ENCODE data around the gene ZCCHC24. TPM values are rescaled to one million over a fixed set of nuclear protein-coding genes. Genes with fewer than 3 reads are reported as not detected.
"Not testable (repeated sequence)": the region's sequence is repeated elsewhere in the genome, so short reads cannot be mapped to it uniquely, and the experiment has no call there.

Gene ZCCHC24
- total and polyA plus RNA-seq, 2 donors (not counting 1 experiment from before 2014, with no cell fraction given): 33.2 to 44.4 TPM

GRCh38 chr10:79340646-79341244, 104.7 kb downstream of the ZCCHC24 start:
- no peaks in the 10 kb centered on the region for H3K27me3 ChIP-seq (ENCODE audit: control insufficient read depth, insufficient read depth, low read length)
- H3K27ac ChIP-seq (ENCODE audit: insufficient read depth, low read length): no peak overlapping the region
- no peak for DNase-seq (ENCODE audit: low read depth in 2 of 2)
- no peaks in the 10 kb centered on the region for H3K79me2 ChIP-seq (ENCODE audit: control insufficient read depth, insufficient read depth, low read length)
- no peak overlapping the region for H2AFZ ChIP-seq (ENCODE audit: low read length)
- H3K9me3 ChIP-seq (ENCODE audit: control insufficient read depth, insufficient read depth, low read depth, low read length): no peaks in the 10 kb centered on the region
- no peaks in the 10 kb centered on the region for H3K36me3 ChIP-seq (ENCODE audit: control insufficient read depth, insufficient read depth, low read length)
- no peaks in the 10 kb centered on the region for H4K20me1 ChIP-seq (ENCODE audit: control insufficient read depth, extremely low read depth, insufficient read depth, low read length)
- no peak overlapping the region for H3K4me2 ChIP-seq (ENCODE audit: extremely low read depth, insufficient read depth, low read length)
- H3K4me1 ChIP-seq (ENCODE audit: control insufficient read depth, extremely low read depth, insufficient read depth, low read length): peaks cover 2% of the 10 kb centered on the region
- TF ChIP-seq EZH2 (IDR thresholded peaks at IDR 0.05; ENCODE audit: low read length, missing control alignments): no peak
- TF ChIP-seq CTCF (conservative IDR thresholded peaks at IDR 0.05 in 1 of 2, IDR thresholded peaks at IDR 0.05 in 1 of 2; ENCODE audit: low read depth in 1 of 2, low read length in 2 of 2): no peak
- no peak overlapping the region for H3K9ac ChIP-seq (ENCODE audit: insufficient read depth, low read length)
- H3K4me3 ChIP-seq (replicated peaks in 1 of 4; ENCODE audit: control extremely low read depth in 1 of 4, insufficient read depth in 1 of 4, low read depth in 3 of 4, low read length in 4 of 4): no peak overlapping the region

- no peaks in the 10 kb centered on the region for H3K79me2 ChIP-seq (ENCODE audit: control insufficient read depth, insufficient read depth, low read length)
- H3K27me3 ChIP-seq (ENCODE audit: control insufficient read depth, insufficient read depth, low read length): no peaks in the 10 kb centered on the region
- H4K20me1 ChIP-seq (ENCODE audit: control insufficient read depth, extremely low read depth, insufficient read depth, low read length): no peaks in the 10 kb centered on the region
- no peaks in the 10 kb centered on the region for H3K9me3 ChIP-seq (ENCODE audit: control insufficient read depth, insufficient read depth, low read depth, low read length)
- TF ChIP-seq EZH2 (IDR thresholded peaks at IDR 0.05; ENCODE audit: low read length, missing control alignments): no peak
- no peak for TF ChIP-seq CTCF (conservative IDR thresholded peaks at IDR 0.05 in 1 of 2, IDR thresholded peaks at IDR 0.05 in 1 of 2; ENCODE audit: low read depth in 1 of 2, low read length in 2 of 2)
- H3K4me1 ChIP-seq (ENCODE audit: control insufficient read depth, extremely low read depth, insufficient read depth, low read length): peaks cover 2% of the 10 kb centered on the region
- H3K4me2 ChIP-seq (ENCODE audit: extremely low read depth, insufficient read depth, low read length): no peak overlapping the region
- no peak overlapping the region for H3K4me3 ChIP-seq (replicated peaks in 1 of 4; ENCODE audit: control extremely low read depth in 1 of 4, insufficient read depth in 1 of 4, low read depth in 3 of 4, low read length in 4 of 4)
- H3K36me3 ChIP-seq (ENCODE audit: control insufficient read depth, insufficient read depth, low read length): no peaks in the 10 kb centered on the region
- H3K27ac ChIP-seq (ENCODE audit: insufficient read depth, low read length): no peak overlapping the region
- no peak overlapping the region for H2AFZ ChIP-seq (ENCODE audit: low read length)
- no peak for DNase-seq (ENCODE audit: low read depth in 2 of 2)
- no peak overlapping the region for H3K9ac ChIP-seq (ENCODE audit: insufficient read depth, low read length)
Observed at GRCh38 chr10:79339266-79339665, 106.2 kb downstream of the ZCCHC24 start.

- not testable (repeated sequence) for H3K4me1 ChIP-seq (ENCODE audit: control insufficient read depth, extremely low read depth, insufficient read depth, low read length); H3K27me3 ChIP-seq (ENCODE audit: control insufficient read depth, insufficient read depth, low read length); DNase-seq (ENCODE audit: low read depth in 2 of 2); H3K27ac ChIP-seq (ENCODE audit: insufficient read depth, low read length); H3K4me2 ChIP-seq (ENCODE audit: extremely low read depth, insufficient read depth, low read length); H3K9ac ChIP-seq (ENCODE audit: insufficient read depth, low read length); H3K9me3 ChIP-seq (ENCODE audit: control insufficient read depth, insufficient read depth, low read depth, low read length); H2AFZ ChIP-seq (ENCODE audit: low read length); H3K79me2 ChIP-seq (ENCODE audit: control insufficient read depth, insufficient read depth, low read length); H3K36me3 ChIP-seq (ENCODE audit: control insufficient read depth, insufficient read depth, low read length); H4K20me1 ChIP-seq (ENCODE audit: control insufficient read depth, extremely low read depth, insufficient read depth, low read length); H3K4me3 ChIP-seq (replicated peaks in 1 of 4; ENCODE audit: control extremely low read depth in 1 of 4, insufficient read depth in 1 of 4, low read depth in 3 of 4, low read length in 4 of 4)
Observed at GRCh38 chr10:79337783-79338469, 107.5 kb downstream of the ZCCHC24 start.

Measured in fibroblast of lung (primary cell).